Measurements from ENCODE around the gene EXD3.

EXD3 gene

GRCh38 chr9:137435980-137436760 is 13.2 kb upstream of the EXD3 start:
- TF ChIP-seq CTCF (IDR thresholded peaks at IDR 0.05; ENCODE audit: low read length, missing control alignments), result no peak
- DNase-seq (ENCODE audit: low read depth), result peak; percentile 87
- no peak overlapping the region for H3K4me3 ChIP-seq (replicated peaks; ENCODE audit: low read depth, low read length)

GRCh38 chr9:137435381-137435891 is 12.5 kb upstream of the EXD3 start:
- DNase-seq (ENCODE audit: low read depth), result no peak
- TF ChIP-seq CTCF (IDR thresholded peaks at IDR 0.05; ENCODE audit: low read length, missing control alignments), result no peak
- H3K4me3 ChIP-seq (replicated peaks; ENCODE audit: low read depth, low read length), result no peak overlapping the region

- no peak for DNase-seq (ENCODE audit: low read depth)
- no peak for TF ChIP-seq CTCF (IDR thresholded peaks at IDR 0.05; ENCODE audit: low read length, missing control alignments)
- H3K4me3 ChIP-seq (replicated peaks; ENCODE audit: low read depth, low read length), result no peak overlapping the region
Observed at GRCh38 chr9:137434498-137435380, 11.8 kb upstream of the EXD3 start.

GRCh38 chr9:137433916-137434431 is 11.0 kb upstream of the EXD3 start:
- no peak overlapping the region for H3K4me3 ChIP-seq (replicated peaks; ENCODE audit: low read depth, low read length)
- DNase-seq (ENCODE audit: low read depth), result no peak
- no peak for TF ChIP-seq CTCF (IDR thresholded peaks at IDR 0.05; ENCODE audit: low read length, missing control alignments)

- TF ChIP-seq CTCF (IDR thresholded peaks at IDR 0.05; ENCODE audit: low read length, missing control alignments), result no peak
- no peak for DNase-seq (ENCODE audit: low read depth)
Observed at GRCh38 chr9:137433349-137433915, 10.5 kb upstream of the EXD3 start.

GRCh38 chr9:137432687-137433348 is 9.9 kb upstream of the EXD3 start:
- no peak for DNase-seq (ENCODE audit: low read depth)
- no peak for TF ChIP-seq CTCF (IDR thresholded peaks at IDR 0.05; ENCODE audit: low read length, missing control alignments)
- H3K4me3 ChIP-seq (replicated peaks; ENCODE audit: low read depth, low read length), result no peak overlapping the region

More at GRCh38 chr9:137433349-137433915, 10.5 kb upstream of the EXD3 start:
- H3K4me3 ChIP-seq (replicated peaks; ENCODE audit: low read depth, low read length), result no peak overlapping the region

Data from fibroblast of pulmonary artery (primary cell).